HEK293T (cell line): ENCODE measurements around the gene NCF4.

ENCODE experiments used
- BHLHE40 ChIP-seq: fragments of 450-650 bp; IDR thresholded peaks from 2 replicates; pipeline ENCODE4 v1.6.1; 2016; ENCODE audit warnings: mild to moderate bottlenecking, moderate library complexity, borderline replicate concordance
- ELF4 ChIP-seq: fragments of 450-650 bp; IDR thresholded peaks from 2 replicates; pipeline ENCODE4 v1.6.1; 2017; ENCODE audit warnings: antibody characterized with exemption
- FOXA1 ChIP-seq: fragments of 450-650 bp; IDR thresholded peaks from 2 replicates; pipeline ENCODE4 v1.6.1; 2016; ENCODE audit warnings: mild to moderate bottlenecking
- FOXM1 ChIP-seq: fragments of 450-650 bp; IDR thresholded peaks from 2 replicates; pipeline ENCODE4 v1.6.1; 2017; ENCODE audit warnings: mild to moderate bottlenecking, borderline replicate concordance
- SP1 ChIP-seq: fragments of 450-650 bp; IDR thresholded peaks from 2 replicates; pipeline ENCODE4 v1.6.1; 2017
- SUZ12 ChIP-seq: fragments of 450-650 bp; IDR thresholded peaks from 2 replicates; pipeline ENCODE4 v1.6.1; 2016; ENCODE audit warnings: mild to moderate bottlenecking
- ZNF384 ChIP-seq: fragments of 450-650 bp; IDR thresholded peaks from 2 replicates; pipeline ENCODE4 v1.6.1; 2016

DNA sequence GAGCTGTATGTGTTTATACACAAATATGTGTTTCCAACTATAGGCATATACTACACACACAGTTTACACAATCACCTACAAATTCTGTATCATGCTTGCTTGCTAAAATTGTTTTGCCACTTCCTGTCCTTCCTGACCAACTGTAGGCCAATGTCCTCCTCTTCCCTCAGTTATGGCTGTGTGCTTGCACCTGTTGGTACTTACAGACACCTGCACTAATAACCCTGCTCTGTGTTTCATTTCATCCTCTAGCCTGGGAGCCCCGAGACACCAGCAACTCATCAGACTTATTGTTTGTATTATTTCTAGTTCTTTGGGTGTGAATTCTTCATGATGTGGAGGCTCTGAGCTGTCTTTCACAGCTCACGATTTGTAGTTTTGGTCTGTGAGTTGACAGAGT lies 1.8 kb upstream of the NCF4 start:
- TF ChIP-seq FOXA1 (no peak), ELF4 (no peak), SP1 (no peak), SUZ12 (no peak), ZNF384 (no peak), FOXM1 (no peak), BHLHE40 (no peak)
